Esophagus squamous epithelium (tissue), 4 donors: Measurements from ENCODE around the gene CCDC192.

Experiments used
- POLR2A ChIP-seq, 4 donors: fragments of 450-650 bp; IDR thresholded peaks; one replicate each; pipeline ENCODE4 v1.6.1; 2017; ENCODE audit warnings: antibody characterized with exemption in 4 of 4, mild to moderate bottlenecking in 4 of 4, moderate library complexity in 3 of 4
- TF ChIP-seq, protein P1 (sequence below), 6 experiments: fragments of 450-650 bp in 4 of 6; fragments of 200-600 bp in 2 of 6; sonication (generic) in 2 of 6; IDR thresholded peaks; one replicate each; pipeline ENCODE4 v1.5.1; 2016 to 2019; ENCODE audit warnings: antibody characterized with exemption in 6 of 6, mild to moderate bottlenecking in 4 of 6, moderate library complexity in 4 of 6

DNA sequence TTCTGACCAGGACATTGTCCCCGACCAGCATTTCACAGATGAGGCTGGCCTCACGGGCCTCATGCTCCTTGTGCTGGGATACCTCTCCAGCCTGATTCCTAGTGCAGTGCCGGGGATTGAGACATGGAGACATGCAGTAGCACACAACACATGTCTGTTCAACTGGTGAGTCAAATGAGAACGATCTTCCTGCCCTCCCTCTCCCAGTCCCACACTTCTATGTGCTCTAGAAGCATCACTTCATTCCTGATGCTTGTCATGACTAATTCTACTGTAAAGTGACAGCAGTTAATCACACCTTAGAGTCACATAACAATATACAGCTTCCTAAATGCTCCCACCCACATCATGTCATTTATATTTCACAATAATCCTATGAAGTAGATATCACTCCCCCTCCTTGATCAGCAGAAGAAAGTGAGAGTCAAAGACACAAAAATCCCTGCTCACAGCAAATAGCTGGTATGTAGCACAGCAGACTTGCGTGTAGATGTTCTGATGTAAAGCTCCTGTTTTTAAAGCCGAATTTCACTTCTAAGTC is 101.8 kb downstream of the CCDC192 start:
- no peak for TF ChIP-seq POLR2A (IDR thresholded peaks at IDR 0.05)
- TF ChIP-seq, protein P1, sequence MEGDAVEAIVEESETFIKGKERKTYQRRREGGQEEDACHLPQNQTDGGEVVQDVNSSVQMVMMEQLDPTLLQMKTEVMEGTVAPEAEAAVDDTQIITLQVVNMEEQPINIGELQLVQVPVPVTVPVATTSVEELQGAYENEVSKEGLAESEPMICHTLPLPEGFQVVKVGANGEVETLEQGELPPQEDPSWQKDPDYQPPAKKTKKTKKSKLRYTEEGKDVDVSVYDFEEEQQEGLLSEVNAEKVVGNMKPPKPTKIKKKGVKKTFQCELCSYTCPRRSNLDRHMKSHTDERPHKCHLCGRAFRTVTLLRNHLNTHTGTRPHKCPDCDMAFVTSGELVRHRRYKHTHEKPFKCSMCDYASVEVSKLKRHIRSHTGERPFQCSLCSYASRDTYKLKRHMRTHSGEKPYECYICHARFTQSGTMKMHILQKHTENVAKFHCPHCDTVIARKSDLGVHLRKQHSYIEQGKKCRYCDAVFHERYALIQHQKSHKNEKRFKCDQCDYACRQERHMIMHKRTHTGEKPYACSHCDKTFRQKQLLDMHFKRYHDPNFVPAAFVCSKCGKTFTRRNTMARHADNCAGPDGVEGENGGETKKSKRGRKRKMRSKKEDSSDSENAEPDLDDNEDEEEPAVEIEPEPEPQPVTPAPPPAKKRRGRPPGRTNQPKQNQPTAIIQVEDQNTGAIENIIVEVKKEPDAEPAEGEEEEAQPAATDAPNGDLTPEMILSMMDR (IDR thresholded peaks at IDR 0.05), result no peak
